HG02970 (cell line): ENCODE data around the gene SHANK3.
"Not testable (repeated sequence)": the region's sequence is repeated elsewhere in the genome, so short reads cannot be mapped to it uniquely, and the experiment has no call there.

Source experiments
- ATAC-seq: cut with Tn5 transposase; IDR thresholded peaks from one replicate; pipeline ENCODE4 v1.9.1; 2021; ENCODE audit warnings: mild to moderate bottlenecking, moderate library complexity, moderate number of reproducible peaks; ENCODE audit not compliant: unreplicated experiment, low FRiP score

SHANK3 gene

DNA sequence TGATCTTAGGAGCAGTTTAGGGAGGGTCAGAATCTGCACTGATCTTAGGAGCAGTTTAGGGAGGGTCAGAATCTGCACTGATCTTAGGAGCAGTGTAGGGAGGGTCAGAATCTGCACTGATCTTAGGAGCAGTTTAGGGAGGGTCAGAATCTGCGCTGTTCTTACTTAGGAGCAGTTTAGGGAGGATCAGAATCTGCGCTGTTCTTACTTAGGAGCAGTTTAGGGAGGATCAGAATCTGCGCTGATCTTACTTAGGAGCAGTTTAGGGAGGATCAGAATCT, 28.9 kb upstream of the SHANK3 start:
- ATAC-seq: not testable (repeated sequence)

DNA sequence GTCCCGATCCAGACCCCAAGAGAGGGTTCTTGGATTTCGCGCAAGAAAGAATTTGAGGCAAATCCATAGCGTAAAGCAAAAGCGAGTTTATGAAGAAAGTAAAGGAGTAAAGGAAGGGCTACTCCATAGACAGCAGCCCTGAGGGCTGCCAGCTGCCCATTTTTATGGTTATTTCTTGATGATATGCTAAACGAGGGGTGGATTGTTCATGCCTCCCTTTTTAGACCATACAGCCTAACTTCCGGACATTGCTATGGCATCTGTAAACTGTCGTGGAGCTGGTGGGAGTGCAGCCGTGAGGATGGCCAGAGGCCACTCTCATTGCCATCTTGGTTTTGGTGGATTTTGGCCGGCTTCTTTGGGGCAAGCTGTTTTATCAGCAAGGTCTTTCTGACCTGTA, 19.4 kb upstream of the SHANK3 start:
- ATAC-seq: no peak

DNA sequence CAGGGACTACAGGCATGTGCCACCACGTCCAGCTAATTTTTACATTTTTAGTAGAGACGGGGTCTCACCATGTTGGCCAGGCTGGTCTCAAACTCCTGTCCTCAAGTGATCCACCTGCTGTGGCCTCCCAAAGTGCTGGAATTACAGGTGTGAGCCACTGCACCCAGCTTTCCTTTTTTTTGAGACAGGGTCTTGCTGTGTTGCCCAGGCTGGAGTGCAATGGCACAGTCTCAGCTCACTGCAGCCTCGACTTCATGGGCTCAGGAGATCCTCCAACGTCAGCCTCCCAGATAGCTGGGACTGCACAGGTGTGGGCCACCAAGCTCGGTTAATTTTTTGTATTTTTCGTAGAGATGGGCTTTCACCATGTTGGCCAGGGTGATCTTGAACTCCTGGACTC, 18.0 kb upstream of the SHANK3 start:
- not testable (repeated sequence) for ATAC-seq

DNA sequence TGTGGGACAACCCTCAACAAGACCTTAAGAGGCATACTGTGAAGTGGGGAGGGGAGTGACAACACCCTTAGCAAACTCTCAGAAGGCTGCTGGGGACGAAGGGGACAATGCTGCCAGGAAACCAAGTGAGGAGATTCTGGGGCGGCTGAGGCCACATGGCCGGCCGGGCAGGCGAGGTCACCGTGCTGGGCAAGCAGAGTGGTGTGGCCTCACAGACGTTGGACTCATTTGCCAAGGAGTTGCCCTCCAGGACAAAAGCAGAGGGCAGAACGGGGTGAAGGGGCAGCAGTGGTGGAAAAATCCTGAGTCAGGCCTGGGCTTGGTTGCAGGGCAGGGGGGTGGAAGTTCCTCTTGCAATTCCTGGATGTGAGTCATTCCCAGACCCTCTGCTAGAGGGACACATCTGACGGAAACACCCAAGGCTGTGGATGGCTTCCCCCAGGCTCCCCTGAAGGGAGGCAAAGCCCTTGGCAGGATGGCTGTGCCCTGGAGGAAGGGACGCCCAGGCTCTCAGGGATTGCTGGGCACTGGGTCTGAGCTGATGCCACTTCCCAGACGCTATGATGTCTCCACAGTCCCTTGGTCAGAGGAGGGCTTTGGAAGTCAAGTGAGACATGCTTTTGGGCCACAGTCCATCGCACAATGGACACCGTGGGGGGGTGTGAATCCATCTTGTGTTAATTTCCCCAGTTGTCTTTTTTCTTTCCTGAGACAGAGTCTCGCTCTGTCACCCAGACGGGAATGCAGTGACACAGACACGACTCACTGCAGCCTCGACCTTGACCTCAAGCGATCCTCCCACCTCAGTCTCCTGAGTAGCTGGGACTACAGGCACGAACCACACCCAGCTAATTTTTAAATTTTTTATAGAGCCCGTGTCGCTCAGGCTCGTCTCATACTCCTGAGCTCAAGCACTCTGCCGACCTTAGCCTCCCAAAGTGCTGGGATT, 16.2 kb upstream of the SHANK3 start:
- ATAC-seq: no peak

DNA sequence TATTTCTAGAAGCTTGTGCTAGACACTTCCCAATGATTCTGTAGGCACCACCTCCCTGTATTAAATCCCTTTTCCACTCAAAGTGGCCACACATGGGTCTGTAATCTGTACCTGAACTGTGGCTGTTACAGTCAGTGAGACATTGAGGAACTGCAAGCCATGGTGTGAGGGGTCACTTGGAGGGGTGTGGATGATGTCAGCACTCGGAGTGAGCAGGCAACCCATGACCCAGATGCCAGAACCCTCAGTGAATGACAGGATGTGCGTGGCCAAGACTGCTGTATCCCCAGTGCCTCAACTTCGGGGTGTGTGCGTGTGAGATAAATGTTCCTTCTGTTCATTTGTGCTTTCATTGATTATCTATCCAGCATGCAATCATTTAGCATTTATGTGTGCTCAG, 14.7 kb upstream of the SHANK3 start:
- no peak for ATAC-seq

DNA sequence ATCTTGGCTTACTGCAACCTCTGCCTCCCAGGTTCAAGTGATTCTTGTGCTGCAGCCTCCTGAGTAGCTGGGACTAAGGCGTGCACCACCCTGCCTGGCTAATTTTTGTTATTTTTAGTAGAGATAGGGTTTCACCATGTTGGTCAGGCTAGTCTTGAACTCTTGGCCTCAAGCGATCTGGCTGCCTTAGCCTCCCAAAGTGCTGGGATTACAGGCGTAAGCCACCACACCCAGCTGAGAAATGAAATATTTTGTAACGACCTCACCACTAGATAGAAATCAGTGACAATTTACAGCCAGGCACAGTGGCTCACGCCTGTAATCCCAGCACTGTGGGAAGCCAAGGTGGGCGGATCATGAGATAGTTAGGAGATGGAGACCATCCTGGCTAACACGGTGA, 12.9 kb upstream of the SHANK3 start:
- not testable (repeated sequence) for ATAC-seq

DNA sequence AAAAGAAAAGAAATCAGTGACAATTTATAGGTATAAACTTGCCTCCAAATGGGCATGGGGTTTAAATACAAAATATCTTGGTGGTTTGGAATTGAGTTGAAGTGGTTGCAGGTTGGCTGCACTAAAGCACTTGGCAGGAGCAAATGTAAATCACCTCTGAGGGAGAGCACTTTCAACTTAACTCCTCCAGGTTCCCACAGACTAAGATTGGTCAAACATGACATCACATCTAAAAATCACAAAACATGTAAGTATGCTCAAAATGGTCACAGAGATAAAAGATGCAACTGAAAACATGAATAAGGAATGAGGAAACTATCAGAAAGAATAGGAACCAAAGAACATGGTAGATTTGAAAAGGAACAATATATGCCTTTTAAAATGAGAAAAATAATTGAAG, 12.3 kb upstream of the SHANK3 start:
- ATAC-seq: no peak

DNA sequence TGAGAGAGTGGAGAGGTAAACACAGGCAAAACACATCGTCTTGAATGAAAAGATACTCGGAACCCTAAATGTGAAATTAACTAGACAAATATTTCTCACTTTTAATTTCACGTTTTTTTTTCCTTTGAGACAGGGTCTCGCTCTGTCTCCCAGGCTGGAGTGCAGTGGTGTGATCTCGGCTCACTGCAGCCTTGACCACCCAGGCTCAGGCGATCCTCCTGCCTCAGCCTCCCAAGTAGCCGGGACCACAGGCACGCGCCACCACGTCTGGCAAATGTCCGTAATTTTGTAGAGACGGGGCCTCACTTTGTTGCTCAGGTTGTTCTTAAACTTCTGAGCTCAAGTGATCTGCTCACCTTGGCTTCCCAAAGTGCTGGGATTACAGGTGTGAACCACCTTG, 7.4 kb upstream of the SHANK3 start:
- ATAC-seq: no peak

DNA sequence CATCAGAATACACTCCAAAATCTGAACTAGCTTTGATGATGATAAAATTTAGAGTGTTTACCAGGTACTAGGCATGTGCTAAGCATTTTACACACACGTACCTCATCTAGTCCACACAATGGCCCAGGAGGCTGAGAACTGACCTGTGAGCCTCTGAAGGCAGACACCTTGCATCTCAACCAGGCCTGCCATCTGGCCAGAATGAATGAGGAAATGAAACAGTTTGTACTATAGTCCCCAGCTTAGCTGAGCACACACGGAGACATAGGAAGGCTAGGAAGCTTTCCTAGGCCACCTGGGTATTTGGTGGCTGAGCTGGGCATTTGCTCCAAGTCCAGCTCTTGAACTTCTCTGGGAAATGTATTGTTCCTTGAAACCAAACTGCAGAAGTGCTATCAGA, 6.9 kb upstream of the SHANK3 start:
- ATAC-seq: no peak

DNA sequence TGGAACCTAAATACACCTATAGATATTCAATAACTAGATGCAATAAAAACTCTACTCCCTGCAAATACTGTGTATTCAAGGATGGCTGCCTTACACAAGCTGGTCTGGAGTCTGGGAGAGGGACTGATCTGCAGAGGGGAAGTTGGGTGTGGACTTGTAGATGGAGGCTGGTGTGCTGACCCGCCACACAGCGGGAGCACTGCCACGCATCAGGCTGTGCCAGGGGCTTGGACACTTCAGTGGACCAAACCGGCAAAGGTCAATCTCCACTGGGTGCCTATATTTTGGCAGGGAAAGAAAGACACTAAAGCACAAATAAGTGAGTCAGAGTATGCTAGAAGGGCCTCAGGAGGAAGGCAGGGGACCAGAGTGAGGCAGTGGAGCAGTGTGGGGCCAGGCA, 2.1 kb upstream of the SHANK3 start:
- ATAC-seq: no peak

DNA sequence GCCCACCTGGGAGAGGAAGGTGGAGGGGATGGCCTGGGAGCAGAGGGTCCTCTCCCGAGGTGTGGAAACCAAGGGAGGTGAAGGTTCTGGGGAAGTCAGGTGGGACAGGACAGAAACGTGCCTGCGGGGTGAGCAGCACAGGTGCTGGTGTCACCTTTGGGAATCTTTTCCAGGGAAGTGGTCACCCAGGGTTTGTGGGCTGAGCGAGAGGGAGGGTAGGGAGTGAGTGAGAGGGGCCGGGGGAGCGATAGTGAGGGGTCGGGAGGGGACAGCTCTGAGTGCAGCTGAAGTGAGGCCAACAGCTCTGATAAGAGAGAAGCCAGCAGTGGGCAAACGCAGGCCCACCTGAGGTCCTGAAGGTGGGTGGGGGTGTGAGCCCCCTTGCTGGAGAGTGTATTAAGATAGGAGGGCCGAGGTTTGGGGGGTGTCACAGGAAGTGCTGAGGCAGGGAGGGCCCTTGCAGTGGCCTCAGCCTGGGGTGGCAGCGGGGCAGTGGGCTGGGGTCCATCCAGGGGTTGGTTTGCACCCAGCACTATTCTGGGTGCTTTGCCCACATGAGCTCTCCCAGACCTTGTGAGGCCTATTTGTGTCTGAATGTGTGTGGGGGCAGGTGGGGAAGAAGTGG, 1.6 kb upstream of the SHANK3 start:
- no peak for ATAC-seq

DNA sequence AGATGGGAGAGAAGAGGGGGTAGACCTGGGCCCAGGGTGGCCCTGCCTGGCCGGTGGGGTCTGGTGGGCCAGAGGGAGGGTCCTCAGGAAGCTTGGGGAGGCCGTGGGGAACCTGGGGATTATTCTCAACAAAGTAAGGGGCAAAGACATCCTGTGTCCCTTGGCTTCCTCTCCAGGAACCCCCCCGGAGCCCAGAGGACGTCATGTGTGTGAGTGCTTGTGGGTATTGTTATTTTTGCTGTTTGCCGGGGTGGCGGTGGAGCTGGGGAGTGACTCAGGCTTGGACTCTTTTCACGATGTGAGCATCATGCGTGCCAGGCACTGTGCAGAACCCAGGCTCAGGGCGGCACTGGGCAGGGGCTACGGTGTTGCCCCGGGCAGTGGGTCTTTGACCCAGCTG, 982 bp upstream of the SHANK3 start:
- ATAC-seq: no peak

DNA sequence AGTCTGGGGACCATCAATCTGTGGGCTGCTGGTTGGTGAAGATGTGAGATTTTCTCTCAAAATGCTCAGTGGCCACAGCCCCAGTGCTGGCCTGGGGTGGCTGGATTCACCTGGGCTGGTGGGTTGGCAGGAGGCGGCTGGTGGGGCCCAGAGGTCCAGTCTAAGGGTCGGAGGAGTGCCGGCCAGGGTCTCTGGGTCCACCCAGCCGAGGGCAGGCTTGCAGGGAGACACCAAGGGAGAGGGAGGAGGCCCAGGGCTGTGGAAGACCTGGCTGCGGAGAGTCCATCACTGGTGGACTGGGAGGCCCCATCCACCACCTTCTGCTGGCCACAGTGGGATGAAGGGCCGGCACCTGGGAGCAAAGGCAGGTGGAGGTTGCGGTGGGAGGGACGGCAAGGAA, 582 bp upstream of the SHANK3 start:
- no peak for ATAC-seq

DNA sequence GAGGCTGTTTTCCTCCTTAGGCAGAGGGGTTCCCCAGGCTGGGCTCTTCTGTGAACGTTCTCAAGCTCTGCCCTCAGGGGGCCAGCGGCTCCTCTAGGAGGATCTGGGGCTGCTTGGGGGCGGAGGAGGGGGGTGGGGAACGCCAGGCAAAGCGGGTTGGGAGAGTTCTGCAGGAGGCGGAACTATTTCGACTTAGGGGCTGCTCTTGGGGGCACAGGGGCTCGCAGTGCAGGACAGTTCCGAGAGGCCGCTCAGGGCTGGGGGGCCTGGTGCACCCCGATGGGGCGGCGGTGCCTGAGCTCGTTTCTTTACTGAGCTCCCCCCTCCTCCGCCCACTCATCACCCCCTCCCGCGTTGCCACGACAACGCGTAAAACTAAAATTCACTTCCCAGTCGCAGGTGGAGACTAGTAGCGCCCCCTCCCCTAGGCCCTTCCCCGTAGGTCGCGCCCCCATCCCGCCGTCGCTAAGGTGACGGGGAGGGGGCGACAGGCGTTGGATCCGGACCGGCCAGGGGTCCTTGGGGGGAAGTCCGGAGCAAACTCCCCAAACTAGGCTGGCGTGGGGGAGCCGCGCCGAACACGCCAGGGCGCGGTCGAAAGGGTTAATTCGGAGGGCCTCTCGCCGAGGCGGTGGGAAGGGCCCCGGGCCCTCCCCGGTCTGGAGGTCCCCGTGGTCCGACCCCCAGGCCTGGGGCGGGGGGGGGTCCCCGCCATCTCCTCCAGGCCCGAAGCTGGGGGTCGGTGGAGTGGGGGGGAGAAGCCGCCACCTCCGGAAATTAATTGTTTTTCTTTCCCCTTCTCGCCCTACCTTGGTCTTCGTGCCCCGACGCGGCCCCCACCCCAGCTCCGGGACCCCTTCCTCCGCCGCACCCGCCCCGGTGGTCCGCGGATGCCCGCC, 857 bp downstream of the SHANK3 start:
- ATAC-seq: no peak

DNA sequence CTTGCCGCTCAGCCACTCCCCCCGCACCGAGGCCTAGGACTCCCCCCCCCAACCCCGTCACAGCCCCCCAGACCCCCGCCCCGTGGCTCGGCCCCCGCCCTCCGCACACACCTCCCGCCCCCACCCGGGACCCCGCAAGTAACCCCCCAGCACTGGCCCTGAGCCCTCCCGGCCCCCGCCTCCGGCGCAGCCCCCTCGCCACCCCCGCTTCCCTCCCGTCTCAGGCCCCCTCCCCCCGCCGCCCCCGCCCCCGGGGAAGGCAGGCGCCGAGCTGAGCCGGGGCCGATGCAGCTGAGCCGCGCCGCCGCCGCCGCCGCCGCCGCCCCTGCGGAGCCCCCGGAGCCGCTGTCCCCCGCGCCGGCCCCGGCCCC, 1.5 kb downstream of the SHANK3 start:
- ATAC-seq: no peak

DNA sequence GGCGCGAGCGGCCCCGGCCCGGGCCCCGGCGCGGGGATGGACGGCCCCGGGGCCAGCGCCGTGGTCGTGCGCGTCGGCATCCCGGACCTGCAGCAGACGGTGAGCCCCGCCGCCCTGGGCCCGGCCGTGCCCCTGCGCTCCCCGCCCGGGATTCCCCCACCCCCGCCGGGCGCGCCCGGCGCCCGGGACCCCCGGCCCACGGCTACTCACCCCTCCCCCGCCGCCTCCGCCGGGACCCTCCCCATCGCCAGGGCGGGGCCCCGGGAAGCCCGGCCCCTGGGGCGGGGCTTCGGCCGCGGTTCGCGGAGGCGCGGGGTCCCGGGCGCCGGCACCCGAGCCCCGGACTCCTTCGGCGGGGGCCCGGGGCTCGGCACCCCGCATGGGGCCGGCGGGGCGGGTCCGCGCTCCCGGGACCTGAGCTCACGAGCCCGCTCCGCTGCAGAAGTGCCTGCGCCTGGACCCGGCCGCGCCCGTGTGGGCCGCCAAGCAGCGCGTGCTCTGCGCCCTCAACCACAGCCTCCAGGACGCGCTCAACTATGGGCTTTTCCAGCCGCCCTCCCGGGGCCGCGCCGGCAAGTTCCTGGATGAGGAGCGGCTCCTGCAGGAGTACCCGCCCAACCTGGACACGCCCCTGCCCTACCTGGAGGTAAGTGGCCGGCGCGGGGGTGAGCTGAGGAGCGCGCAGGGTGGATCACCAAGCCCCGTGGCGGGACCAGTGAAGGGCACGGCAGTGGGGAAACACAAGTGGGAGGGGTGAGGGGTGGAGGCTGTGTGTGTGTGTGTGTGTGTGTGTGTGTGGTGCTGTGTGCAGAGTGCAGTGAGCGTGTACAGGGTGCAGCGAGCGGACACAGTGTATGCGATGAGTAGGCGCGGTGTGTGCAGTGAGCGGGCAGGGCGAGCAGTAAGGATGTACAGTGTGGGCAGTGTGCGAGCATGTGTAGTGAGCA, 2.3 kb downstream of the SHANK3 start:
- ATAC-seq: no peak

DNA sequence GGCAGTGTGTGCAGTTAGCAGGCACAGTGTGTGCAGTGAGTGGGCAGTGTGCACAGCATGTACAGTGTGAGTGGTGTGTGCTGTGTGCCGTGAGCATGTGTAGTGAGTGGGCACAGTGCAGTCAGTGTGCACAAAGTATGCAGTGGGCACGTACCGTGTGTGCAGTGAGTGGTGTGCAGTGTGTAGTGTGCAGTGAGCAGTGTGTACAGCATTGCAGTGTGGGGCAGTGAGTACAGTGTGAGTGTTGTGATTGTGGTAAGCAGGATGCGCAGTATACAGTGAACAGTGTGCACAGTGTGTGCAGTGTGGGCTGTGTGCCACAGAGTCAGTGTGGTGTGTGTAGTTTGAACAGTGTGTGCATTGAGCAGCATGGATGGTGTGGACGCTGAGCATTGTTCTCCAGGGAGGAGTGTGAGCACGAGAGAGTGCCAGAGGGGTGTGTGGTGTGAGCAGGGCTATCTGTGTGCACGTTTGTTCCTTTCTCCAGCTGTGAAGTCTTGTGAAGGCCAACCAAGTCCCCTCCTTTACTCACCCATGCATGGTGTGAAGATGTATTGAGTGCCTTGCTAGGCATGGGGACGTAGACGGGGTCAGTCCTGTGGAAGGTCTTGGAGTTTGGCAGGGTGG, 3.0 kb downstream of the SHANK3 start:
- ATAC-seq: no peak

DNA sequence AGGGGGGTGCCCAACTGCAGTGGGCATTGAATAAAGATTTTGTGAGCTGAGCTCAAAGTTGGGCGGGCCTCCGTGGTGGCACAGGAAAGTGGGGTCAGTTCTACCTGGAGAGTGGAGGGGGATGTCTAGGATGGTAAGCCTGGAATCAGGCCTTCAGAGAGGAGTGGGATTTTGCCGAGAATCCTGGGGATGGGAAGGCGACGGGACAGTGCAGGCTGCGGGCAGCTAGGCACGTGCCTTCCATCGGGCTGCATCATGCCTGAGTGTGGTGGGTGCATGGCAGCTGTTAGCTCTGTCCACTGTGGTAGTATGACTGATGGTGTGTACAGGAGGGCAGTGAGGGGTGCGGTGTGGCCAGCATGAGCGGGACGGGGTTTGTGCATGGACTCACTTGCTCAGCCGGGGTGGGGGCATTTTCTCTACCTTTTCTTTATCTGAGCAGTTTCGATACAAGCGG, 3.6 kb downstream of the SHANK3 start:
- no peak for ATAC-seq

DNA sequence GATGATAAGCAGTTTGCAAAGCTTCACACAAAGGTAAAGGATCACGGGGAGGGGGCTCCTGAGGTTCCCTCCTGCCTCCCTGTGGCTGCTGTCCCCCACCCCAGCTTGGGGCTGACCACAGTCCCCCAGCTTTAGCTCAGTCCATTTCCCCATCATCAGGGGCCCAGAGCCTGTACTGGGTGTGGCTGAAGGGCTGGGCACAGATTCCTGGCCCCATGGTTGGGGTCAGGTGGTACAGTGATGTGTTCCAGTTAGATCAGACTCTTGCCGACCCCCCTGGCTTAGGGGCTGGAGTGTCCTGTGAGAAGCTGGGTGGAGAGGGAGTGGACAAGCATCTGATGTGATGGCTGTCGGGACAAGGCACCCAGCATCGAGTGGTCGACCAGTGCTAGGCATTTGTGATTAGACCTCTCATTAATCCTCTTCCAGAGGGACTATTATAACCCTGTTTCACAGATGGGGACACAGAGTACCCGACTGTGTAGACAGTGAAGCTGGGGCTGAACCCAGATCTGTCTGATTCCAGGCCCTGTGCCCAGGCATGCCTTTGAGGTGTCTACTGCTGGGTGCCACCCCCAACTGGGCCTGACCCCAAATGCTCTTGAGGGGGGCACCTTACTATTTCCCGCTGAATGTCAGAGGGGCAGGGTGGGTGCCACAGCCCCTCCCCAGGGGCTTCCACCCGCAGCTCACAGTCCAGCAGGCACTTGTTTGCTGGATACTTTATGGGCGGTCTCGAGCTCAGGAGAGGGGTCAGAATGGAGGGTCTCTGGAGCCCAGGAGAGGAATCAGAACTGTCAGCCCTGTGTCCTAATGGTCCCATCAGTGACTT, 4.3 kb downstream of the SHANK3 start:
- no peak for ATAC-seq
